WERI-Rb-1 (cell line): ENCODE measurements around the gene DES.

Experiments used
- DNase-seq: peaks from one replicate; pipeline ENCODE4 v3.0.0-alpha.2; 2020
- H3K27ac ChIP-seq: fragments of 250-450 bp; sonication (Bioruptor Pico); 2 replicates; pipeline ENCODE4 v1.5.1; 2020; ENCODE audit warnings: mild to moderate bottlenecking, moderate library complexity
- H3K27me3 ChIP-seq: fragments of 250-450 bp; sonication (Bioruptor Pico); 2 replicates; pipeline ENCODE4 v1.5.1; 2021; ENCODE audit warnings: mild to moderate bottlenecking, low read depth, moderate library complexity; ENCODE audit not compliant: insufficient read depth, severe bottlenecking
- H3K36me3 ChIP-seq: fragments of 250-450 bp; sonication (Bioruptor Pico); 2 replicates; pipeline ENCODE4 v1.5.1; 2020; ENCODE audit warnings: mild to moderate bottlenecking, moderate library complexity
- H3K4me3 ChIP-seq: 2 replicates; pipeline ENCODE4 v1.5.1; 2011; ENCODE audit warnings: low read depth, mild to moderate bottlenecking, control low read depth, low read length
- H3K9me3 ChIP-seq: fragments of 250-450 bp; sonication (Bioruptor Pico); 2 replicates; pipeline ENCODE4 v1.5.1; 2021; ENCODE audit warnings: mild to moderate bottlenecking, moderate library complexity; ENCODE audit not compliant: severe bottlenecking
- TF ChIP-seq, protein P1 (sequence below): IDR thresholded peaks from 2 replicates; pipeline ENCODE4 v1.5.1; 2011; ENCODE audit warnings: low read depth, mild to moderate bottlenecking, control low read depth, inconsistent platforms, low read length

The DES gene

GRCh38 chr2:219440388-219441256 lies 22.4 kb downstream of the DES start:
- Histone ChIP-seq H3K27ac (no peak overlapping the region), H3K27me3 (no peaks in the 10 kb centered on the region), H3K9me3 (no peaks in the 10 kb centered on the region), H3K4me3 (no peak overlapping the region), H3K36me3 (no peaks in the 10 kb centered on the region)
- DNase-seq = no peak
- TF ChIP-seq, protein P1, sequence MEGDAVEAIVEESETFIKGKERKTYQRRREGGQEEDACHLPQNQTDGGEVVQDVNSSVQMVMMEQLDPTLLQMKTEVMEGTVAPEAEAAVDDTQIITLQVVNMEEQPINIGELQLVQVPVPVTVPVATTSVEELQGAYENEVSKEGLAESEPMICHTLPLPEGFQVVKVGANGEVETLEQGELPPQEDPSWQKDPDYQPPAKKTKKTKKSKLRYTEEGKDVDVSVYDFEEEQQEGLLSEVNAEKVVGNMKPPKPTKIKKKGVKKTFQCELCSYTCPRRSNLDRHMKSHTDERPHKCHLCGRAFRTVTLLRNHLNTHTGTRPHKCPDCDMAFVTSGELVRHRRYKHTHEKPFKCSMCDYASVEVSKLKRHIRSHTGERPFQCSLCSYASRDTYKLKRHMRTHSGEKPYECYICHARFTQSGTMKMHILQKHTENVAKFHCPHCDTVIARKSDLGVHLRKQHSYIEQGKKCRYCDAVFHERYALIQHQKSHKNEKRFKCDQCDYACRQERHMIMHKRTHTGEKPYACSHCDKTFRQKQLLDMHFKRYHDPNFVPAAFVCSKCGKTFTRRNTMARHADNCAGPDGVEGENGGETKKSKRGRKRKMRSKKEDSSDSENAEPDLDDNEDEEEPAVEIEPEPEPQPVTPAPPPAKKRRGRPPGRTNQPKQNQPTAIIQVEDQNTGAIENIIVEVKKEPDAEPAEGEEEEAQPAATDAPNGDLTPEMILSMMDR = no peak

DNA sequence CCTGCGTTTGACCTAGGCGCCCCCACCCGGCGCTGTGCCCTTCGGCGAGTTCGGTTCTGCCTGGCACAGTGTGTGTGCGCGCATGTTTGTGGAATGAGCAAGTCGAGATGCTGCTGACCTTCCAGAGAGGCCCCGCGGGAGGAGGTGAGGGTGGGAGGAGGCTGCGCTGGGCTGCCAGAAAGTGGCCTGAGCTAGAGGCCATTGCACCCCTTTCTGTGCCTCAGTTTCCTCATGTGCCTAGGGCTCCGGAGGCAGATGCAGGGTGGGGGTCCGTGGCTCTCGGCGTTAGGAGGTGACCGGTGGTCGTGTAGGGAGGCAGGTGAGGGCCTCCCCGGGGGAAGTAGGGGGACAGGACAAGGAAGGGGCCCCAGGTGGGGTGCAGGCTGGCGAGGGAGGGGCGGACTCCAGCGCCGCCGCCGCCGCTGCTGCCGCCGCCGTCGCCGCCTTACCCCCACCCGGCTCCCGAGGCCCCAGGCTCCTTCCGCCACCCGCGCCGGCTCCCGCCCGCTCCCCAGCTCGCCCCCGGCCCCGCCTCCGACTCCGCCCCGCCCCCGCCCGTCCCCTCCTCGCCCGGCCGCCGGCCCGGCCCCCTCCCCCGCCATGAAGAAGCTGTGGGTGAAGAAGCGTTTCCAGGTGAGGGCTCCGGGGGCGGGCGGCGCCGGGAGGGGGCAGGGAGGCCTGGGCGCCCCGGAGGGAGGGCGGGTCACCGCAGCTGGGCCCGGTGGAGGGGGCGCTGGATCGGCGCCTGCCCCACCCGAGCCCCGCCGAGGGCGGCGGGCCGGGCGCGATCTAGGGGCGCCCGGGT lies 23.5 kb downstream of the DES start:
- Histone ChIP-seq H3K9me3 (no peaks in the 10 kb centered on the region), H3K27ac (peak overlapping the region; percentile 68), H3K27me3 (no peaks in the 10 kb centered on the region), H3K4me3 (peak overlapping the region; percentile 65), H3K36me3 (no peaks in the 10 kb centered on the region)
- TF ChIP-seq, protein P1 = no peak
- peak; percentile 76 for DNase-seq

DNA sequence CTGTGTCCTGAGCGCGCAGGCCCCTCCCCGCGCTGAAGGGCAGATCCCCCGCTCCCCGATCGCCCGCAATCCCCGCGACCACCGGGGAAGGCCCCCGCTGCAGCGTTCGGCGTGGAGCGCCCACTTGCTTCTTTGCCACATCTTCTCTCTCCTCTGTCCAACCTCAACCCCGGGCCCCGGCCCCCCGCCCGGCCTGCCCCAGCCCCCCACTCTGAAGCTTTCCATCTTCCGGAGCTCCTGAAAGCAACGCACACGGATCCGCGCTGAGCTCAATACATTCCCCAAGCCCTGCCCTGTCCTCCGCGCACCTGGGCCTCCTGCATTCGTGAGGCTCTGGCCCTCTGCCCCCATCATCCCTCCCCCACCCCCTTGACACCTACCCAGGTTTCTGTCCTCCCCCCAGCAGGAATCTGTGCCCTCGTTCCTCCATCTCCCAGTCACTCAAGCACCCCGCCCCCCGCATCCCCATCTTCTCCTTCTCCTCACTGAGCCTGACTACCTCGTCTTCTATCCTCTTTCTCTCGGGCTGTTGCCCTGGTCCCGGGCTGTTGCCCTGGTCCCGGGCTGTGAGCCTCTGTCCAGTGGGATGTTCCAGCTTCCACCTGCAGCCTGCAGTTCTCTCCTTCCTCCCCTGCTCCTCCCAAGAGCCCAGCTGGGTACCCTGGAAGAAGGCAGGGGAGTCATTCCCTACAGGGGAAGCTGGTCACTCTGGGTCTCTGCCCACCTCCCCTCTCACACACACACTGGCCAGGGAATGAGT lies 24.3 kb downstream of the DES start:
- no peaks in the 10 kb centered on the region for H3K27me3 ChIP-seq
- TF ChIP-seq, protein P1 = no peak
- H3K9me3 ChIP-seq = no peaks in the 10 kb centered on the region
- H3K4me3 ChIP-seq = peak overlapping the region; percentile 44
- DNase-seq = no peak
- H3K27ac ChIP-seq = peak overlapping the region; percentile 39; the same call in 1 of the 2 replicates
- H3K36me3 ChIP-seq = no peaks in the 10 kb centered on the region

DNA sequence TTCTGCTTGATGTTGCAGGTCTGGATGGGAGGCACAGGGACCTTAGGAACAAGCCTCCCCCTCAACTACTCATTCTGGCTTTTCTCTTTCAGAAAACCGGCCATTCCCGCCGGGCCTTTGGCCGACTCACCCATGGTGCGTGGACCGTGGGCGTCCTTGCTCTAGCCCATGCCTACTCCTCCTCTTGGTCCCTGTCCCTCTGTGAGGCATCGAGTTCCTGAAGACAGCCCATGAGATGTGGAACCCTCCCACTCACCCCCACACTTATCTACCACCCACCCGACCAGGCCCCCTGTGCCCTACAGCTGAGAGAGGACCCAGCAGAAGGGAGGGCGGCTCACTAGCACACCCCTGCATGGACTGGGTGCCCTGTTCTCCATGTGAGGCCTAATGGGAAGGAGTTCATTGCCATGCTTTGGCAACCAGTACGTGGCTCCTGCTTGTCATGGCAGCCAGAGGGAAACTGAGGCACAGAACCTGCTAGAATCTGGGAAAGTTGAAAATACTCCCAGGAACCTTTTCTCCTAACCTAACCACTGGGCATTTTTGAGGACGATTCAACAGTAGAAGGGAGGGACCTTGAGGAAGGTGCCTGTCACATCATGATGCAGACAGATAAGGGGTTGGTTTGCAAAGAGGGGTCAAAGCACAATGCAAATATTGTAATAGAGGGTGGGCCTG lies 25.0 kb downstream of the DES start:
- DNase-seq = no peak
- H3K9me3 ChIP-seq = no peaks in the 10 kb centered on the region
- TF ChIP-seq, protein P1 = no peak
- no peak overlapping the region for H3K4me3 ChIP-seq
- peaks cover 1% of the 10 kb centered on the region; the same call in 1 of the 2 replicates for H3K36me3 ChIP-seq
- no peak overlapping the region for H3K27ac ChIP-seq
- H3K27me3 ChIP-seq = no peaks in the 10 kb centered on the region

DNA sequence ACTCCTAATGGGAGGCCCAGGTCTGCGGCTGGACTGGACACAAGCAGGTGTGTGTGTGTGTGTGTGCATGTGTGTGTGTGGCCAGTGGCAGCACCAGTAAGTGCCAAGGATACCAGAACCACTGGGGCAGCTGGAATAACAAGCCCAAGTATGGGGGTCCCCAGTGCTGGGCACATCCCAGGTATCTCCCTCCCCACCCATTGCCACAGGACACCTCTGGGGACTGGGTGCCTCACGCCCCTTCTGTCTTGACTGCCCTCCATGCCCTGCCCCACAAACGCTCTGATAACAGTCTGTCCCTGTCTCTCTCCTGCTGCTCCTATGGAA lies 25.5 kb downstream of the DES start:
- no peaks in the 10 kb centered on the region for H3K27me3 ChIP-seq
- no peak overlapping the region for H3K4me3 ChIP-seq
- H3K9me3 ChIP-seq = no peaks in the 10 kb centered on the region
- peaks cover 3% of the 10 kb centered on the region; the same call in 1 of the 2 replicates for H3K36me3 ChIP-seq
- DNase-seq = no peak
- no peak overlapping the region for H3K27ac ChIP-seq
- TF ChIP-seq, protein P1 = no peak
